HEK293 (cell line): ENCODE measurements around the gene TM7SF3.
A peak's percentile ranks its signal among the peaks of the same experiment; 100 is the strongest.

Source experiments
- CTCF ChIA-PET: fragments of 350-600 bp; formaldehyde crosslinking; extraction: SDS; loops from one replicate; lab custom pipeline; 2021; ENCODE audit warnings: antibody characterized with exemption; lab: Yijun Ruan, JAX
- POLR2A ChIA-PET: fragments of 300-600 bp; formaldehyde crosslinking; extraction: SDS; loops from one replicate; lab custom pipeline; 2020; ENCODE audit warnings: antibody characterized with exemption, inconsistent platforms; lab: Yijun Ruan, JAX
- H3K27ac ChIP-seq: fragments of 200-500 bp; sonication (Bioruptor generic); 2 replicates; pipeline ENCODE4 v1.5.1; 2014; ENCODE audit warnings: low read depth, low read length, control low read depth, inconsistent platforms; ENCODE audit errors: extremely low read depth
- H3K36me3 ChIP-seq, 2 experiments: fragments of 200-500 bp in 1 of 2; sonication (Bioruptor generic) in 1 of 2; 1 replicate in 1 of 2; 2 replicates in 1 of 2; pipeline ENCODE4 v1.5.1; 2014 to 2017; ENCODE audit warnings: inconsistent platforms in 2 of 2, low read length in 2 of 2; ENCODE audit not compliant: control insufficient read depth in 2 of 2, insufficient read depth in 1 of 2
- H3K4me1 ChIP-seq: fragments of 200-500 bp; sonication (Bioruptor generic); 2 replicates; pipeline ENCODE4 v1.5.1; 2014; ENCODE audit warnings: mild to moderate bottlenecking, low read length, inconsistent platforms; ENCODE audit not compliant: control insufficient read depth, insufficient read depth
- H3K4me3 ChIP-seq: 2 replicates; pipeline ENCODE4 v1.5.1; 2011; ENCODE audit warnings: low read depth, mild to moderate bottlenecking, control low read depth, low read length, moderate library complexity
- H3K9me3 ChIP-seq: fragments of 200-500 bp; sonication (Bioruptor generic); 2 replicates; pipeline ENCODE4 v1.5.1; 2014; ENCODE audit warnings: low read depth, low read length, inconsistent platforms; ENCODE audit not compliant: control insufficient read depth, insufficient read depth
- EGR2 ChIP-seq: fragments of 450-650 bp; formaldehyde crosslinking; IDR thresholded peaks from 2 replicates; pipeline ENCODE4 v1.5.1; 2016; ENCODE audit warnings: low read depth, missing biosample characterization, missing genetic modification characterization
- ELK4 ChIP-seq: IDR thresholded peaks from 2 replicates; pipeline ENCODE4 v1.6.1; 2011; ENCODE audit warnings: mild to moderate bottlenecking, low read depth, low read length, borderline replicate concordance
- IKZF3 ChIP-seq: fragments of 450-650 bp; IDR thresholded peaks from 2 replicates; pipeline ENCODE4 v1.5.0; 2018; ENCODE audit warnings: missing biosample characterization, mild to moderate bottlenecking, missing genetic modification characterization, moderate library complexity
- KLF10 ChIP-seq: fragments of 450-650 bp; IDR thresholded peaks from 2 replicates; pipeline ENCODE4 v1.5.1; 2018; ENCODE audit warnings: missing biosample characterization, mild to moderate bottlenecking, missing genetic modification characterization
- MEIS1 ChIP-seq: sonication (generic); formaldehyde crosslinking; IDR thresholded peaks from 2 replicates; pipeline ENCODE4 v1.8.1; 2022; ENCODE audit warnings: missing genetic modification reagents, mild to moderate bottlenecking, borderline replicate concordance
- OVOL3 ChIP-seq: fragments of 450-650 bp; formaldehyde crosslinking; IDR thresholded peaks from 2 replicates; pipeline ENCODE4 v1.5.1; 2016; ENCODE audit warnings: missing biosample characterization, missing genetic modification characterization
- ZBTB21 ChIP-seq: fragments of 450-650 bp; formaldehyde crosslinking; IDR thresholded peaks from 2 replicates; pipeline ENCODE4 v1.5.1; 2017; ENCODE audit warnings: missing biosample characterization, missing genetic modification characterization
- ZFHX2 ChIP-seq: fragments of 450-650 bp; formaldehyde crosslinking; conservative IDR thresholded peaks from 2 replicates; pipeline ENCODE4 v1.5.1; 2016; ENCODE audit warnings: missing biosample characterization, missing genetic modification characterization
- ZNF138 ChIP-seq: fragments of 450-650 bp; formaldehyde crosslinking; IDR thresholded peaks from 2 replicates; pipeline ENCODE4 v1.5.1; 2016; ENCODE audit warnings: missing biosample characterization, missing genetic modification characterization, borderline replicate concordance
- ZNF350 ChIP-seq: fragments of 450-650 bp; formaldehyde crosslinking; IDR thresholded peaks from 2 replicates; pipeline ENCODE4 v1.5.0; 2017; ENCODE audit warnings: missing biosample characterization, mild to moderate bottlenecking, missing genetic modification characterization
- ZNF366 ChIP-seq: fragments of 450-650 bp; formaldehyde crosslinking; conservative IDR thresholded peaks from 2 replicates; pipeline ENCODE4 v1.5.1; 2016; ENCODE audit warnings: missing biosample characterization, missing genetic modification characterization
- ZNF426 ChIP-seq: fragments of 450-650 bp; formaldehyde crosslinking; IDR thresholded peaks from 2 replicates; pipeline ENCODE4 v1.5.1; 2017; ENCODE audit warnings: missing biosample characterization, missing genetic modification characterization, mild to moderate bottlenecking, inconsistent platforms, moderate library complexity
- ZNF513 ChIP-seq: fragments of 450-650 bp; IDR thresholded peaks from 2 replicates; pipeline ENCODE4 v1.5.1; 2018; ENCODE audit warnings: missing biosample characterization, missing genetic modification characterization
- ZNF521 ChIP-seq: fragments of 450-650 bp; formaldehyde crosslinking; IDR thresholded peaks from 2 replicates; pipeline ENCODE4 v1.5.1; 2017; ENCODE audit warnings: missing biosample characterization, mild to moderate bottlenecking, missing genetic modification characterization
- ZNF571 ChIP-seq: fragments of 450-650 bp; formaldehyde crosslinking; IDR thresholded peaks from 2 replicates; pipeline ENCODE4 v1.5.0; 2017; ENCODE audit warnings: missing biosample characterization, missing genetic modification characterization
- ZNF677 ChIP-seq: fragments of 450-650 bp; IDR thresholded peaks from 2 replicates; pipeline ENCODE4 v1.5.0; 2018; ENCODE audit warnings: missing biosample characterization, mild to moderate bottlenecking, missing genetic modification characterization, moderate library complexity
- ZNF768 ChIP-seq: fragments of 450-650 bp; formaldehyde crosslinking; IDR thresholded peaks from 2 replicates; pipeline ENCODE4 v1.5.1; 2018; ENCODE audit warnings: missing biosample characterization, mild to moderate bottlenecking, missing genetic modification characterization
- ZXDB ChIP-seq: fragments of 450-650 bp; formaldehyde crosslinking; IDR thresholded peaks from 2 replicates; pipeline ENCODE4 v1.5.1; 2016; ENCODE audit warnings: missing biosample characterization, missing genetic modification characterization

TM7SF3 gene

GRCh38 chr12:27014085-27014858 is at the start of gene TM7SF3 (continued):
- peak; percentile 88 for TF ChIP-seq IKZF3 (tag by site-specific recombination)
- TF ChIP-seq ZNF677 (tag by site-specific recombination), result 0 out of 2 replicates have a peak, but pooled peaks have one; percentile 10
- TF ChIP-seq OVOL3 (tag by site-specific recombination), result no peak
- no peak for TF ChIP-seq ZNF426
- TF ChIP-seq MEIS1 (CRISPR knock-in tag), result no peak
- peak; percentile 77; the same call in 1 of the 2 replicates for TF ChIP-seq KLF10
- no peak for TF ChIP-seq ZNF350 (tag by site-specific recombination)
- TF ChIP-seq ZXDB, result no peak
- TF ChIP-seq, all 188 proteins: peak for 37

- ChIA-PET POLR2A (no interaction called here), CTCF (no interaction called here)
- TF ChIP-seq ZNF521 (tag by site-specific recombination) (0 out of 2 replicates have a peak, but pooled peaks have one; percentile 16), ZNF366 (tag by site-specific recombination) (peak; percentile 93), ZBTB21 (tag by site-specific recombination) (no peak), ZNF513 (peak; percentile 95), ZNF138 (tag by site-specific recombination) (no peak)
- H3K9me3 ChIP-seq, result no peaks in the 10 kb centered on the region
- no peak overlapping the region for H3K27ac ChIP-seq
- no peaks in the 10 kb centered on the region for H3K4me1 ChIP-seq
- H3K4me3 ChIP-seq, result no peak overlapping the region
- peaks cover 0 to 4% of the 10 kb centered on the region in 2 experiments; a peak in 1 of 3 replicates for H3K36me3 ChIP-seq
Observed at GRCh38 chr12:27063250-27063851, 49.2 kb upstream of the TM7SF3 start.

- H3K4me3 ChIP-seq, result no peak overlapping the region
- H3K27ac ChIP-seq, result no peak overlapping the region
- no peaks in the 10 kb centered on the region for H3K4me1 ChIP-seq
- no peaks in the 10 kb centered on the region for H3K9me3 ChIP-seq
- no peaks in the 10 kb centered on the region for H3K36me3 ChIP-seq
- CTCF ChIA-PET, result interaction anchor here (0.6 to 1.0 kb wide), 3 partner anchors 9 to 35 kb away, joined by 3 to 4 read pairs (median 3); no protein-coding TSS in a partner anchor
- TF ChIP-seq ZFHX2 (tag by site-specific recombination) (0 out of 2 replicates have a peak, but pooled peaks have one; percentile 32), ZNF768 (tag by site-specific recombination) (no peak), EGR2 (tag by site-specific recombination) (peak; percentile 39; the same call in 1 of the 2 replicates), ELK4 (no peak), ZNF571 (no peak)
- POLR2A ChIA-PET, result no interaction called here
Observed at GRCh38 chr12:27061317-27061716, 47.1 kb upstream of the TM7SF3 start.
